GM19099 (cell line): ENCODE measurements around the gene ZNF614.
A peak's percentile ranks its signal among the peaks of the same experiment; 100 is the strongest.

Experiments used
- POLR2A ChIP-seq: IDR thresholded peaks from 3 replicates; pipeline ENCODE4 v1.6.1; 2011; ENCODE audit warnings: low read depth; ENCODE audit not compliant: insufficient read length; ENCODE audit errors: extremely low read depth

ZNF614 gene

DNA sequence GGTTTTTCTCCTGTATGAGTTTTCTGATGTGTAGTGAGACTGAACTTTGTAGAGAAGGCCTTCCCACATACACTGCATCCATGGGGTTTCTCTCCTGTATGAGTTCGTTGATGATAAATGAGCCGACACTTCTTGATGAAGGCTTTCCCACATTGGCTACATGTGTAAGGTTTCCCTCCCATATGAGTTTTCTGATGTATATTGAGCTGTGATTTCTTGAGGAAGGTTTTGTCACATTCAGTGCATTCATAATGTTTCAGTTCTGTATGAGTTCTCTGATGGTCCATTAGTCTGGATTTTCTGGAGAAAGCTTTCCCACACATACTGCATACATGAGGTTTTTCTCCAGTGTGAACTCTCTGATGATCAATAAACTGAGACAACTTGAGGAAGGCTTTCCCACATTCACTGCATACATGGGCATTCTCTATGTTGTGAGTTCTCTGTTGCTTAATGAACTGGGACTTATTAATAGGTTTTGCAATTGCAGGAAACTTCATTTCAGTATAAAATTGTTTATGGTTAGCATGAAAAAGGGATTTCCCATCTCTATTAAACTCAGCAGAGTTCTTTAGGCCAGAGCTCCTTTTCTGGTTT, 34.0 kb downstream of the ZNF614 start:
- no peak for TF ChIP-seq POLR2A

GRCh38 chr19:51993422-51993821, 34.8 kb downstream of the ZNF614 start:
- TF ChIP-seq POLR2A = no peak

DNA sequence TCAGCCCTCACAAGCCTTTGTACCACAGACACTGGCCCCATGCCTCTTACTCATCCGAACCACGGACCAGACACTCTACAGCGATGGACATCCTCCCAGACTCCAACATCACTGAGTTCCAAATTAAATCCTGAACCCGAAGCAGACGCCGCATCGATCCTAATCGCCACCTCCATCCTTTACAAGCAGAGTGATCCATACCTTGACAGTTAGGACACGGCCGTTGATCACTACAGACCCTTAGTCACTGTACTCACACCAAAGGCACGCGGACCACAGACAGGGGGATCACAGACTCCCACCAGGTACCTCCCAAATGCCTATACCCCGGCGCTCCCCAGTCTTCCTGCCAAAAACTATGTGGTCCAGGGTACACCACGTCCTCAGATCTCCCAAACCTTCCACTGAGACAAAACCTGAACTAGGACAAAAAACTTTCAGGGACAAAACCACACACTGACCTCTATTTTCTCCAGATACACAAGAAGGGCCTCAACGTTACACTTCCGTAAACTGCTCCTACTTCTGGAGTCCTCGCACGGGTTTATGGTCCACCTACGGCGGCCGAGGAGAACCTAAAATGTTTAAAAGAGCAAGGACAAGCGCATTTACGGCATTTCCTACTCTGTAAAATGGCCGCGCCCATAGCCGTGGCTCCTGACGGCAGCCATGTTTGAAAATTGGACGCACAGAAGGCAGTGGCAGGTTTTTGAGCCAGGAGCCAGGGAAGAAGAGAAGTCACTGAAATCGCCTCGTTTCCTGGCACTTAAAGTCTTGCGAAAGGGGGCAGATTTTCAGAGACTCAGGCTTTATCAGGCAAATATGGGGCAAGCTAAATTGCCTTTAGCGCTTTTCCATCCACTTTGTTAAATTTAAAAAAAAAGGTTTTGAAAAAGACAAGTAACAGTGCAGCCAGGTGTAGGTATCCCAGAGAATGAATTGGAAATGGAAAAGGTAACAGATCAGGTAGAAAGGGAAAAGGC, 41.6 kb downstream of the ZNF614 start, which contains the start of gene ZNF350:
Gene ZNF350 (minus strand): TSS at position 532 of the 983 bp plus-strand sequence. CDS start 12,480 bp downstream, outside the sequence.
- TF ChIP-seq POLR2A = peak; percentile 64

GRCh38 chr19:51983361-51983760, 44.8 kb downstream of the ZNF614 start:
- no peak for TF ChIP-seq POLR2A

DNA sequence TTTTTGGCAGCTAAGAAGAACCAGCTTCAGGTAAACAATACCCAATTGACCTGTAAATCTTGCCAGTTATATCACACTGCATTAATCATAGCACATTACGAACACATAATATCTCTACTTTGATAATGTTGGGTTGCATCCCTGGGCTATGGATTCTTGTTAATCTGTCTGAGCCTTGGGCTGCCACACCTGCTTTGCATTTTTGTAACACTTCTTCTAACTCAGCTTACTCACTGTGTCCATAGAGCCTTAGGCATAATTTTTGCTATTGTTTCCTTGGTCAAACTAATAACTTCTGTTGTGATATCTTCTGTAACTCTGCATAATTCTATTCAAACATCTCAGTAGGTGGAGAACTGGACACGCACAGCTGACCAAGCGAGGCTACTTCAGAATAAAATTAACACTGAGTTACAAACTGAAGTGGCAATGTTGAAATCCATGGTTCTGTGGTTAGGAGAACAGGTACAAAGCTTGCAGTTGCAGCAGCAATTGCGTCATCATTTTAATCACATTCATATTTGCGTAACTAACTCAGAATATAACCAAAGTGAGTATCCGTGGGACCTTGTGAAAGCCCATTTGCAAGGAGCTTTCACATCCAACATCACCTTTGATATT, 48.0 kb downstream of the ZNF614 start:
- TF ChIP-seq POLR2A = no peak

GRCh38 chr19:51978882-51979281, 49.3 kb downstream of the ZNF614 start:
- TF ChIP-seq POLR2A = no peak

GRCh38 chr19:51977346-51977745, 50.8 kb downstream of the ZNF614 start:
- TF ChIP-seq POLR2A = no peak

DNA sequence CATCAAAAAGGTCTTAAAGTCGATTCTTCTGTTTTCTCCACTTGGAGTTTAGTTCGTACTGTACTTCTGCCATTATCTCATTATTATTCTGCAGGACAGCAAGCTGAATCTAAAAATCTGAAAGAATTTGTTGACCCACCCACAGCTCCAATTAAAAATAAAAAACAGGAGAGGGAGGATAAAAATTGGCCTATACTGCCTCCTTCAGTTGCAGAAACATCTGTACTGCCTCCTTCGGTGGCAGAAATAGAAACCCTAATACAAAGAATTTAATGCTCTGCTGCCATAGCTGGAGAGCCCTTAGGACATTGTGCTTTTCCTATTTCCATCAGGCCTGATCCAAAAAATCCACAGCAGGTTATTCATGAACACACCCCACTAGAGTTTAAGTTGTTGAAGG, 51.3 kb downstream of the ZNF614 start:
- TF ChIP-seq POLR2A = no peak

- no peak for TF ChIP-seq POLR2A
Measured at GRCh38 chr19:51971624-51972023, 56.6 kb downstream of the ZNF614 start.

- no peak for TF ChIP-seq POLR2A
Measured at GRCh38 chr19:51970718-51971117, 57.5 kb downstream of the ZNF614 start.

GRCh38 chr19:51965583-51965982, 62.6 kb downstream of the ZNF614 start:
- TF ChIP-seq POLR2A = no peak
